ENCODE data around the gene BCL3. TPM values are rescaled to one million over a fixed set of nuclear protein-coding genes. Genes with fewer than 3 reads are reported as not detected.

BCL3 gene
- total and polyA plus RNA-seq, 2 of the 13 experiments (the other 11 are each of a cell fraction or from before 2014, with no cell fraction given) = 2.3 to 4.0 TPM

- no peak for TF ChIP-seq E2F5 (CRISPR knock-in tag; conservative IDR thresholded peaks at IDR 0.05)
- TF ChIP-seq ZNF790 (CRISPR knock-in tag; IDR thresholded peaks at IDR 0.05; ENCODE audit: borderline replicate concordance) = no peak
- no peak for TF ChIP-seq BHLHE40 (IDR thresholded peaks at IDR 0.05; ENCODE audit: low read length)
- no peak for TF ChIP-seq PTBP1 (IDR thresholded peaks at IDR 0.05; ENCODE audit: low read depth, low read length, poor library complexity, severe bottlenecking)
- TF ChIP-seq FOSL2 (CRISPR knock-in tag; IDR thresholded peaks at IDR 0.05) = peak; percentile 68
- no peak for TF ChIP-seq ZNF768 (CRISPR knock-in tag; IDR thresholded peaks at IDR 0.05)
- no peak for TF ChIP-seq ZNF225 (CRISPR knock-in tag; IDR thresholded peaks at IDR 0.05)
- TF ChIP-seq MXI1 (IDR thresholded peaks at IDR 0.05; ENCODE audit: borderline replicate concordance, low read depth, low read length) = no peak
- TF ChIP-seq HOMEZ (CRISPR knock-in tag; IDR thresholded peaks at IDR 0.05; ENCODE audit: low read depth) = no peak; the same call in 1 of the 2 replicates
- no peak for TF ChIP-seq JDP2 (CRISPR knock-in tag; IDR thresholded peaks at IDR 0.05; ENCODE audit: borderline replicate concordance)
- no peak for TF ChIP-seq ZNF549 (CRISPR knock-in tag; IDR thresholded peaks at IDR 0.05)
- no peak for TF ChIP-seq WIZ (CRISPR knock-in tag; IDR thresholded peaks at IDR 0.05)
- TF ChIP-seq, protein P1, sequence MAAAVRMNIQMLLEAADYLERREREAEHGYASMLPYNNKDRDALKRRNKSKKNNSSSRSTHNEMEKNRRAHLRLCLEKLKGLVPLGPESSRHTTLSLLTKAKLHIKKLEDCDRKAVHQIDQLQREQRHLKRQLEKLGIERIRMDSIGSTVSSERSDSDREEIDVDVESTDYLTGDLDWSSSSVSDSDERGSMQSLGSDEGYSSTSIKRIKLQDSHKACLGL (CRISPR knock-in tag; IDR thresholded peaks at IDR 0.05) = no peak
- no peak for TF ChIP-seq NKX3-1 (CRISPR knock-in tag; IDR thresholded peaks at IDR 0.05)
- TF ChIP-seq, protein P2, sequence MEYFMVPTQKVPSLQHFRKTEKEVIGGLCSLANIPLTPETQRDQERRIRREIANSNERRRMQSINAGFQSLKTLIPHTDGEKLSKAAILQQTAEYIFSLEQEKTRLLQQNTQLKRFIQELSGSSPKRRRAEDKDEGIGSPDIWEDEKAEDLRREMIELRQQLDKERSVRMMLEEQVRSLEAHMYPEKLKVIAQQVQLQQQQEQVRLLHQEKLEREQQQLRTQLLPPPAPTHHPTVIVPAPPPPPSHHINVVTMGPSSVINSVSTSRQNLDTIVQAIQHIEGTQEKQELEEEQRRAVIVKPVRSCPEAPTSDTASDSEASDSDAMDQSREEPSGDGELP (IDR thresholded peaks at IDR 0.05; ENCODE audit: borderline replicate concordance, low read depth) = peak; percentile 79
- TF ChIP-seq MIER3 (CRISPR knock-in tag; IDR thresholded peaks at IDR 0.05; ENCODE audit: borderline replicate concordance) = peak; percentile 43; the same call in 1 of the 2 replicates
- no peak for TF ChIP-seq FUBP1 (CRISPR knock-in tag; IDR thresholded peaks at IDR 0.05; ENCODE audit: borderline replicate concordance)
- no peak for TF ChIP-seq ZNF550 (CRISPR knock-in tag; IDR thresholded peaks at IDR 0.05; ENCODE audit: borderline replicate concordance)
- peak; percentile 91 for TF ChIP-seq ZSCAN22 (CRISPR knock-in tag; IDR thresholded peaks at IDR 0.05)
- no peak for TF ChIP-seq ZNF878 (CRISPR knock-in tag; IDR thresholded peaks at IDR 0.05)
- no peak for TF ChIP-seq POLR2AphosphoS5 (IDR thresholded peaks at IDR 0.05; ENCODE audit: low read depth, low read length)
- peak; percentile 74 for TF ChIP-seq NFIC (IDR thresholded peaks at IDR 0.05; ENCODE audit: low read length)
- TF ChIP-seq ERF (CRISPR knock-in tag; IDR thresholded peaks at IDR 0.05) = peak; percentile 75
- no peak for TF ChIP-seq SNAPC2 (CRISPR knock-in tag; IDR thresholded peaks at IDR 0.05)
- TF ChIP-seq, protein P3, sequence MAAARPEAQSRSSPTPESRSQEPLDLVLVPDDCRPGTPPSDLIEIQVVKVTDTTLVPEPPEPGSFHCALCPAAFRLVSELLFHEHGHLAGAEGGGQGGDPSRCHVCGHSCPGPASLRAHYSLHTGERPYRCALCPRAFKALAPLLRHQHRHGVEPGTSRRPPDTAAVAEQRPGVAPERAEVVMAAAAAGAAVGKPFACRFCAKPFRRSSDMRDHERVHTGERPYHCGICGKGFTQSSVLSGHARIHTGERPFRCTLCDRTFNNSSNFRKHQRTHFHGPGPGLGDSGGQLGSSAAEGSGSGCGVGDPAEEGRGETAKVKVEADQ (CRISPR knock-in tag; IDR thresholded peaks at IDR 0.05; ENCODE audit: borderline replicate concordance) = 0 out of 2 replicates have a peak, but pooled peaks have one; percentile 31
- TF ChIP-seq CREBL2 (CRISPR knock-in tag; IDR thresholded peaks at IDR 0.05; ENCODE audit: borderline replicate concordance) = no peak
These were observed 48.2 kb downstream of the BCL3 start (continued) for GRCh38 chr19:44796701-44797115.
